Uterus (tissue), 2 donors: ENCODE data around the gene GHRL.

Experiments
- POLR2A ChIP-seq, 2 donors: fragments of 450-650 bp; IDR thresholded peaks; one replicate each; pipeline ENCODE4 v1.6.1; 2016; ENCODE audit warnings: antibody characterized with exemption in 2 of 2, mild to moderate bottlenecking in 1 of 2, moderate library complexity in 1 of 2
- TF ChIP-seq, protein P1 (sequence below), 4 experiments: fragments of 200-600 bp in 2 of 4; fragments of 450-650 bp in 2 of 4; sonication (generic) in 2 of 4; IDR thresholded peaks; one replicate each; pipeline ENCODE4 v1.5.1; 2016 to 2019; ENCODE audit warnings: antibody characterized with exemption in 4 of 4, mild to moderate bottlenecking in 2 of 4, moderate library complexity in 1 of 4

GRCh38 chr3:10288575-10288960 lies 4.2 kb downstream of the GHRL start:
- TF ChIP-seq, protein P1, sequence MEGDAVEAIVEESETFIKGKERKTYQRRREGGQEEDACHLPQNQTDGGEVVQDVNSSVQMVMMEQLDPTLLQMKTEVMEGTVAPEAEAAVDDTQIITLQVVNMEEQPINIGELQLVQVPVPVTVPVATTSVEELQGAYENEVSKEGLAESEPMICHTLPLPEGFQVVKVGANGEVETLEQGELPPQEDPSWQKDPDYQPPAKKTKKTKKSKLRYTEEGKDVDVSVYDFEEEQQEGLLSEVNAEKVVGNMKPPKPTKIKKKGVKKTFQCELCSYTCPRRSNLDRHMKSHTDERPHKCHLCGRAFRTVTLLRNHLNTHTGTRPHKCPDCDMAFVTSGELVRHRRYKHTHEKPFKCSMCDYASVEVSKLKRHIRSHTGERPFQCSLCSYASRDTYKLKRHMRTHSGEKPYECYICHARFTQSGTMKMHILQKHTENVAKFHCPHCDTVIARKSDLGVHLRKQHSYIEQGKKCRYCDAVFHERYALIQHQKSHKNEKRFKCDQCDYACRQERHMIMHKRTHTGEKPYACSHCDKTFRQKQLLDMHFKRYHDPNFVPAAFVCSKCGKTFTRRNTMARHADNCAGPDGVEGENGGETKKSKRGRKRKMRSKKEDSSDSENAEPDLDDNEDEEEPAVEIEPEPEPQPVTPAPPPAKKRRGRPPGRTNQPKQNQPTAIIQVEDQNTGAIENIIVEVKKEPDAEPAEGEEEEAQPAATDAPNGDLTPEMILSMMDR (IDR thresholded peaks at IDR 0.05), result no peak
- TF ChIP-seq POLR2A (IDR thresholded peaks at IDR 0.05), result no peak
